IMR-90 (cell line): ENCODE data around the gene CD163. TPM values are rescaled to one million over a fixed set of nuclear protein-coding genes. Genes with fewer than 3 reads are reported as not detected.

Experiments used
- ATAC-seq: fragments of 200-7000 bp; cut with Tn5 transposase; 2 replicates; pipeline ENCODE4 v1.9.1; 2020; ENCODE audit warnings: low read depth, mild to moderate bottlenecking, moderate library complexity
- BruUV-seq: library from RNA; stranded (reverse); fragments of 400-500 nt; replicated peaks from 2 replicates; lab custom pipeline; 2021; lab: Mats Ljungman, UMichigan
- CTCF ChIA-PET: fragments of 300-600 bp; formaldehyde crosslinking; extraction: SDS; loops from one replicate; lab custom pipeline; 2021; ENCODE audit warnings: antibody characterized with exemption; lab: Yijun Ruan, JAX
- POLR2A ChIA-PET: fragments of 300-600 bp; sonication (Branson Sonifier 250); formaldehyde crosslinking; loops from one replicate; lab custom pipeline; 2022; ENCODE audit warnings: antibody characterized with exemption; ENCODE audit not compliant: unreplicated experiment; lab: Charles Lee
- DNase-seq: peaks from one replicate; pipeline ENCODE4 v3.0.0; 2013
- H2AFZ ChIP-seq: replicated peaks from 2 replicates; pipeline ENCODE3; 2013; ENCODE audit warnings: low read length, mild to moderate bottlenecking; ENCODE audit not compliant: poor library complexity
- H2AK5ac ChIP-seq: 2 replicates; pipeline ENCODE4 v1.6.1; 2013; ENCODE audit warnings: low read depth, low read length, inconsistent platforms
- H2AK9ac ChIP-seq: replicated peaks from 2 replicates; pipeline ENCODE3; 2013; ENCODE audit warnings: mild to moderate bottlenecking, low read depth, low read length, moderate library complexity; ENCODE audit not compliant: poor library complexity
- H2BK120ac ChIP-seq: 2 replicates; pipeline ENCODE4 v1.6.1; 2013; ENCODE audit warnings: low read depth, low read length, inconsistent platforms
- H2BK15ac ChIP-seq: 3 replicates; pipeline ENCODE4 v1.6.1; 2013; ENCODE audit warnings: low read depth, low read length, inconsistent platforms
- H2BK20ac ChIP-seq: 2 replicates; pipeline ENCODE4 v1.6.1; 2013; ENCODE audit warnings: low read depth, mild to moderate bottlenecking, inconsistent platforms, low read length, moderate library complexity
- H2BK5ac ChIP-seq: 2 replicates; pipeline ENCODE4 v1.6.1; 2013; ENCODE audit warnings: mild to moderate bottlenecking, low read depth, low read length, inconsistent platforms; ENCODE audit not compliant: poor library complexity, severe bottlenecking
- H3K14ac ChIP-seq: replicated peaks from 2 replicates; pipeline ENCODE4 v1.6.1; 2013; ENCODE audit warnings: low read depth, low read length, inconsistent platforms
- H3K18ac ChIP-seq: 2 replicates; pipeline ENCODE4 v1.6.1; 2013; ENCODE audit warnings: low read depth, low read length, control low read depth
- H3K23ac ChIP-seq: 2 replicates; pipeline ENCODE4 v1.6.1; 2013; ENCODE audit warnings: low read depth, low read length, inconsistent platforms
- H3K27ac ChIP-seq: 2 replicates; pipeline ENCODE4 v1.5.1; 2013; ENCODE audit warnings: mild to moderate bottlenecking, control low read depth, low read length; ENCODE audit not compliant: insufficient read depth
- H3K27me3 ChIP-seq: 2 replicates; pipeline ENCODE4 v1.6.1; 2013; ENCODE audit warnings: low read length; ENCODE audit not compliant: control insufficient read depth, insufficient read depth
- H3K36me3 ChIP-seq: 2 replicates; pipeline ENCODE4 v1.6.1; 2013; ENCODE audit warnings: low read length, mixed read lengths; ENCODE audit not compliant: control insufficient read depth, insufficient read depth
- H3K4ac ChIP-seq: 2 replicates; pipeline ENCODE4 v1.6.1; 2013; ENCODE audit warnings: low read depth, low read length, inconsistent platforms
- H3K4me1 ChIP-seq: 2 replicates; pipeline ENCODE4 v1.6.1; 2013; ENCODE audit warnings: low read length, mixed read lengths; ENCODE audit not compliant: control insufficient read depth, insufficient read depth
- H3K4me2 ChIP-seq: 2 replicates; pipeline ENCODE4 v1.6.1; 2013; ENCODE audit warnings: low read depth, mild to moderate bottlenecking, control low read depth, low read length, moderate library complexity
- H3K4me3 ChIP-seq: 2 replicates; pipeline ENCODE4 v1.5.1; 2013; ENCODE audit warnings: low read depth, mild to moderate bottlenecking, control low read depth, low read length, moderate library complexity; ENCODE audit not compliant: insufficient read depth
- H3K56ac ChIP-seq: 2 replicates; pipeline ENCODE4 v1.6.1; 2013; ENCODE audit warnings: low read length, inconsistent platforms; ENCODE audit not compliant: insufficient read depth; ENCODE audit errors: extremely low read depth
- H3K79me1 ChIP-seq, 2 experiments: 2 replicates each; pipeline ENCODE4 v1.6.1; 2013; ENCODE audit warnings: low read length in 2 of 2, inconsistent platforms in 1 of 2, low read depth in 1 of 2
- H3K9ac ChIP-seq: 2 replicates; pipeline ENCODE4 v1.6.1; 2013; ENCODE audit warnings: low read depth, low read length, control low read depth
- H3K9me1 ChIP-seq: 2 replicates; pipeline ENCODE4 v1.6.1; 2013; ENCODE audit warnings: low read length, inconsistent platforms; ENCODE audit not compliant: insufficient read depth
- H3K9me3 ChIP-seq: 2 replicates; pipeline ENCODE4 v1.6.1; 2013; ENCODE audit warnings: low read length; ENCODE audit not compliant: control insufficient read depth, insufficient read depth
- H4K20me1 ChIP-seq: 2 replicates; pipeline ENCODE4 v1.6.1; 2013; ENCODE audit warnings: low read length, inconsistent platforms; ENCODE audit not compliant: insufficient read depth
- H4K5ac ChIP-seq: 2 replicates; pipeline ENCODE4 v1.6.1; 2013; ENCODE audit warnings: mild to moderate bottlenecking, low read depth, low read length, control low read depth
- H4K8ac ChIP-seq, 2 experiments: 2 replicates each; pipeline ENCODE4 v1.6.1; 2013; ENCODE audit warnings: low read depth in 2 of 2, low read length in 2 of 2, control low read depth in 1 of 2, inconsistent platforms in 1 of 2
- H4K91ac ChIP-seq: 2 replicates; pipeline ENCODE4 v1.6.1; 2013; ENCODE audit warnings: low read depth, low read length, inconsistent platforms; ENCODE audit not compliant: insufficient read depth
- CHD1 ChIP-seq: IDR thresholded peaks from 2 replicates; pipeline ENCODE4 v1.6.1; 2012; ENCODE audit warnings: low read depth, low read length, improper control_type of control experiment
- MXI1 ChIP-seq: IDR thresholded peaks from 2 replicates; pipeline ENCODE4 v1.6.1; 2012; ENCODE audit warnings: low read depth, mild to moderate bottlenecking, low read length, moderate library complexity, borderline replicate concordance
- WGBS, 2 experiments: methylation state at CpG; one replicate each; pipeline versions ENCODE4 v1.1.5 to v1.1.7; 2013; ENCODE audit warnings: missing lambda C conversion rate in 2 of 2; ENCODE audit not compliant: insufficient read length in 1 of 2; ENCODE audit errors: extremely low coverage in 2 of 2; 5-methylcytosine and 5-hydroxymethylcytosine counted together
- dilution Hi-C: fragments of 300-500 bp; cut with HindIII; formaldehyde crosslinking; loops from one replicate; pipeline ENCODE4 v1.14.3; 2018; ENCODE audit warnings: low sequenced_read_pairs; ENCODE audit not compliant: unreplicated experiment
- in situ Hi-C: fragments of 300-500 bp; cut with MboI; formaldehyde crosslinking; loops from 3 replicates; pipeline ENCODE4 v1.14.3; 2019; ENCODE audit warnings: low sequenced_read_pairs, inconsistent platforms, mixed read lengths
- intact Hi-C: fragments of 100-400 bp; cut with micrococcal nuclease; formaldehyde crosslinking; loops from 2 replicates; pipeline ENCODE4 v1.10.0; 2022
- polyA plus RNA-seq, 3 experiments: library from polyadenylated mRNA; depleted of rRNA; stranded (reverse); fragments of >200 nt; gene quantifications; 2 replicates each; pipeline ENCODE4 v1.2.3, GENCODE V29; 2012; ENCODE audit warnings: low replicate concordance in 1 of 3
- total RNA-seq: library from RNA; depleted of rRNA; stranded (reverse); fragments of >200 nt; gene quantifications from 2 replicates; pipeline ENCODE4 v1.2.3, GENCODE V29; 2012

Gene CD163
- total and polyA plus RNA-seq, 2 of the 4 experiments (the other 2 are of a cell fraction), result not detected

GRCh38 chr12:7495136-7495535, 8.4 kb downstream of the CD163 start:
- no peak overlapping the region for H3K9ac ChIP-seq
- no peak overlapping the region for H4K8ac ChIP-seq
- H3K4me3 ChIP-seq, result no peak overlapping the region
- no peaks in the 10 kb centered on the region for H3K4me1 ChIP-seq
- ChIA-PET CTCF (interaction anchor here (0.6 to 1.4 kb wide), 3 partner anchors 71 to 1024 kb away, joined by 3 to 6 read pairs (median 4); partner anchors contain the start of gene VAMP1), POLR2A (no interaction called here)
- H4K20me1 ChIP-seq, result no peaks in the 10 kb centered on the region
- no peak overlapping the region for H2AK9ac ChIP-seq
- no peak overlapping the region for H3K23ac ChIP-seq
- H3K27ac ChIP-seq, result no peak overlapping the region
- no peak overlapping the region for H2BK5ac ChIP-seq
- H2AFZ ChIP-seq, result no peak overlapping the region
- H2BK120ac ChIP-seq, result no peak overlapping the region
- TF ChIP-seq CHD1, result no peak
- no peak for TF ChIP-seq MXI1
- no peaks in the 10 kb centered on the region for H3K27me3 ChIP-seq
- H3K4ac ChIP-seq, result no peak overlapping the region
- no peak overlapping the region for H2BK15ac ChIP-seq
- H3K14ac ChIP-seq, result no peak overlapping the region
- in situ Hi-C loops (no loop called here), intact Hi-C loops (no loop called here), dilution Hi-C loops (no loop called here)
- H3K18ac ChIP-seq, result no peak overlapping the region
- H3K4me2 ChIP-seq, result no peak overlapping the region
- H4K5ac ChIP-seq, result no peak overlapping the region
- BruUV-seq, result no TSS peak
- H3K56ac ChIP-seq, result no peak overlapping the region
- H3K79me1 ChIP-seq, result no peaks in the 10 kb centered on the region
- no peak overlapping the region for H2AK5ac ChIP-seq
- no CpG with 5 or more reads among the region's 3 CpGs for WGBS, 2 experiments
- H3K9me3 ChIP-seq, result no peaks in the 10 kb centered on the region
- H2BK20ac ChIP-seq, result no peak overlapping the region
- no peaks in the 10 kb centered on the region for H3K9me1 ChIP-seq
- no peak overlapping the region for H4K91ac ChIP-seq
- ATAC-seq (no peak), DNase-seq (no peak)
- H3K36me3 ChIP-seq, result no peaks in the 10 kb centered on the region
